ENCODE results near the gene SET.

The SET gene

DNA sequence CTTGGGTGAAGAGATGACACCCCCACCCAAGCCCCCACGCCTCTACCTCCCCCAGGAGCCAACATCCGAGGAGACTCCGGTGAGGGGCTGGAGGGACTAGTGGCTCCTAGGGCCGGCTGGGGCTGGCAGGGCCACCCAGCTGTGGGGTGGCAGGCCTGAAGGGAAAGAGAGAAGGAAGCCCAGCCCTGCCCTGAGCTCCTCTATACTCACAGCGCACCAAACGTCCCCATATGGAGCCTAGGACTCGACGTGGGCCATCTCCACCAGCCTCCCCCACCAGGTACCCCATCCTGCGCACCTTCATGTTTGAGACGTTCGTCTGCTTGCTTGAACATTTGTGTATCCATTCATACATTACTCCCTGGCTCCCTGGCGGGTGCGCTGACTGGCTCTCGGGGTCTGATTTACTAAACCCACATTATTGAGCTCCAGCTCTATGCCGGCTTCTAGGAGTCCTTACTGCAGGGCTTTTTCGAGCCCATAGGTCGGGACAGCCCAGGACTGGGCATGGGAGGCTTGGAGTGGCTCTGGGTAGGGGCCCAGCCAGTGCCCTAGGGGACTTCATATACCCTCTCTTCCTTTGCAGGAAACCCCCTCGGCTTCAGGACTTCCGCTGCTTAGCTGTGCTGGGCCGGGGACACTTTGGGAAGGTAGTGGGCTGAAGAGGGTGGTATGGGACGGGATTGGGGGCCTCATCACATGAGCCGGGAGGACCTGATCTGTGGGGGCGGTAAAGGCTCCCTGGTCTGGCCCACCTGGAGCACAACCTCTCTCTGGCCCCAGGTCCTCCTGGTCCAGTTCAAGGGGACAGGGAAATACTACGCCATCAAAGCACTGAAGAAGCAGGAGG lies 25.8 kb downstream of the SET start:
- H3K4me1 ChIP-seq (ENCODE audit: low read length) = no peaks in the 10 kb centered on the region
- H3K36me3 ChIP-seq (replicated peaks; ENCODE audit: low read depth, low read length) = peaks cover 4% of the 10 kb centered on the region
- no peaks in the 10 kb centered on the region for H4K20me1 ChIP-seq (ENCODE audit: insufficient read depth, low read length)
- H3K4me2 ChIP-seq (ENCODE audit: low read length) = no peak overlapping the region
- no peak overlapping the region for H2AFZ ChIP-seq (ENCODE audit: low read depth, low read length)
- no peaks in the 10 kb centered on the region for H3K9me3 ChIP-seq (ENCODE audit: insufficient read depth, low read length)
- H3K79me2 ChIP-seq (ENCODE audit: low read length) = no peaks in the 10 kb centered on the region
- H3K4me3 ChIP-seq (ENCODE audit: low read length) = no peak overlapping the region
- H3K27me3 ChIP-seq (ENCODE audit: low read depth, low read length) = no peaks in the 10 kb centered on the region
- H3K27ac ChIP-seq (ENCODE audit: low read length) = no peak overlapping the region
- no peak for TF ChIP-seq EZH2phosphoT487 (IDR thresholded peaks at IDR 0.05; ENCODE audit: low read depth)
- TF ChIP-seq, protein P1, sequence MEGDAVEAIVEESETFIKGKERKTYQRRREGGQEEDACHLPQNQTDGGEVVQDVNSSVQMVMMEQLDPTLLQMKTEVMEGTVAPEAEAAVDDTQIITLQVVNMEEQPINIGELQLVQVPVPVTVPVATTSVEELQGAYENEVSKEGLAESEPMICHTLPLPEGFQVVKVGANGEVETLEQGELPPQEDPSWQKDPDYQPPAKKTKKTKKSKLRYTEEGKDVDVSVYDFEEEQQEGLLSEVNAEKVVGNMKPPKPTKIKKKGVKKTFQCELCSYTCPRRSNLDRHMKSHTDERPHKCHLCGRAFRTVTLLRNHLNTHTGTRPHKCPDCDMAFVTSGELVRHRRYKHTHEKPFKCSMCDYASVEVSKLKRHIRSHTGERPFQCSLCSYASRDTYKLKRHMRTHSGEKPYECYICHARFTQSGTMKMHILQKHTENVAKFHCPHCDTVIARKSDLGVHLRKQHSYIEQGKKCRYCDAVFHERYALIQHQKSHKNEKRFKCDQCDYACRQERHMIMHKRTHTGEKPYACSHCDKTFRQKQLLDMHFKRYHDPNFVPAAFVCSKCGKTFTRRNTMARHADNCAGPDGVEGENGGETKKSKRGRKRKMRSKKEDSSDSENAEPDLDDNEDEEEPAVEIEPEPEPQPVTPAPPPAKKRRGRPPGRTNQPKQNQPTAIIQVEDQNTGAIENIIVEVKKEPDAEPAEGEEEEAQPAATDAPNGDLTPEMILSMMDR (IDR thresholded peaks at IDR 0.05; ENCODE audit: low read depth, low read length) = no peak
- H3K9ac ChIP-seq (ENCODE audit: low read length) = no peak overlapping the region

DNA sequence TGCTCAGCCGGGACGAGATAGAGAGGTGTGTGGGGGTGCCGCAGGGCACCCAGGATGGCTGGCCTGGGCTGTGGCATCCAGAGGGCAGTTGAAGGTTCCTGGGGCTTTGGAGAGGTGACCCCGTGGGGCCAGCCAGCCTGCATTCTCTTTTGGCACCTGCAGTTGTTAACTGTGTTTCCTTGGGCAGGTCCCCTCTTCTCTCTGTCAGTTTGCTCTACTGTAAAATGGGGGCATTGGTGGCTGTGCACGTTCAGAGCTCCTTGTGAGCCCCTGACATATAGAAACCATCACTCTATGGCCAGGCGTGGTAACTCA lies 26.4 kb downstream of the SET start:
- no peaks in the 10 kb centered on the region for H3K27me3 ChIP-seq (ENCODE audit: low read depth, low read length)

DNA sequence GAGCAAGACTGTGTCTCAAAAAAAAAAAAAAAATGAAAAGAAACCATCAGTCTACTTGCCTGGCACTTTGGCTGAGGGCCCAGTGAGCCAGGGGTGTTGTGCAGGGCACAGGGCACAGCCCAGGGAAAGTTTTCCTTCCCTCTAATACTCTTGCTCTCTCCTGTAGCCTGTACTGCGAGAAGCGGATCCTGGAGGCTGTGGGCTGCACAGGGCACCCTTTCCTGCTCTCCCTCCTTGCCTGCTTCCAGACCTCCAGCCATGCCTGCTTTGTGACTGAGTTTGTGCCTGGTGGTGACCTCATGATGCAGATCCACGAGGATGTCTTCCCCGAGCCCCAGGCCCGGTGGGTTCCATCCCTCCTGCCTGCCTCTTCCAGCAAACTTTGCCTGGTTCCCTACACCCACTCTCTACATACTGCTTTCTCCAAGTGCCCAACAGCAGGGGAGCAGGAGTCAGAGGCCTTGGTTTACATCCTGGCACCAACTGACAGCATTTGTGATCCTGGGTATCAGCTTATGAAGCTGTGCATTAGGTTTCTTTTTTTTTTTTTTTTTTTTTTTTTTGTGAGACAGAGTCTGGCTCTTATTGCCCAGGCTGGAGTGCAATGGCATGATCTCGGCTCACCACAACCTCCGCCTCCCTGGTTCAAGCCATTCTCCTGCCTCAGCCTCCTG lies 27.7 kb downstream of the SET start:
- Histone ChIP-seq H2AFZ (ENCODE audit: low read depth, low read length) (no peak overlapping the region), H3K4me2 (ENCODE audit: low read length) (no peak overlapping the region), H3K27ac (ENCODE audit: low read length) (no peak overlapping the region), H3K4me1 (ENCODE audit: low read length) (no peaks in the 10 kb centered on the region), H3K9me3 (ENCODE audit: insufficient read depth, low read length) (no peaks in the 10 kb centered on the region), H3K79me2 (ENCODE audit: low read length) (no peaks in the 10 kb centered on the region), H3K27me3 (ENCODE audit: low read depth, low read length) (no peaks in the 10 kb centered on the region), H3K4me3 (ENCODE audit: low read length) (no peak overlapping the region), H3K9ac (ENCODE audit: low read length) (no peak overlapping the region), H4K20me1 (ENCODE audit: insufficient read depth, low read length) (no peaks in the 10 kb centered on the region), H3K36me3 (replicated peaks; ENCODE audit: low read depth, low read length) (peaks cover 7% of the 10 kb centered on the region)
- TF ChIP-seq EZH2phosphoT487 (IDR thresholded peaks at IDR 0.05; ENCODE audit: low read depth) = no peak
- TF ChIP-seq, protein P1 (IDR thresholded peaks at IDR 0.05; ENCODE audit: low read depth, low read length) = no peak

More for the DNA sequence above, 26.4 kb downstream of the SET start:
- Histone ChIP-seq H4K20me1 (ENCODE audit: insufficient read depth, low read length) (no peaks in the 10 kb centered on the region), H3K4me2 (ENCODE audit: low read length) (no peak overlapping the region), H3K9ac (ENCODE audit: low read length) (no peak overlapping the region), H3K79me2 (ENCODE audit: low read length) (no peaks in the 10 kb centered on the region), H3K4me3 (ENCODE audit: low read length) (no peak overlapping the region), H3K27ac (ENCODE audit: low read length) (no peak overlapping the region), H3K9me3 (ENCODE audit: insufficient read depth, low read length) (no peaks in the 10 kb centered on the region), H3K4me1 (ENCODE audit: low read length) (no peaks in the 10 kb centered on the region), H2AFZ (ENCODE audit: low read depth, low read length) (no peak overlapping the region), H3K36me3 (replicated peaks; ENCODE audit: low read depth, low read length) (peaks cover 5% of the 10 kb centered on the region)
- TF ChIP-seq, protein P1 (IDR thresholded peaks at IDR 0.05; ENCODE audit: low read depth, low read length) = no peak
- TF ChIP-seq EZH2phosphoT487 (IDR thresholded peaks at IDR 0.05; ENCODE audit: low read depth) = no peak

DNA sequence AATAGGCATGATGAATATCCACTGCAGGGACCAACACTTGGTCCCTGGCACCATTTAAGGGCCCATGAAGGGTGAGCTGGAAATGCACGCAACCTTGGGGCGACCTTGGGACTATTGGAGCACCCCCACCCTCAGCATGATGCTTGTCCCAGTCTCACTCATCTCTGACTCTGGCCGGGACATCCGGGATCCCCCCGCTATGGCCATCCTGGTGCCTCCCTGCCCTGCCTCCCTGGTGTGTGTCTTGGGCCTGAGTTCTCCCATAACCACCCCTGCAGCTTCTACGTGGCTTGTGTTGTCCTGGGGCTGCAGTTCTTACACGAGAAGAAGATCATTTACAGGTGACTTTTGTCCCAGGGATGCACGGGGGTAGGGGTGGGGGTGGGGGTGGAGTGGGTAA lies 29.0 kb downstream of the SET start:
- Histone ChIP-seq H3K9me3 (ENCODE audit: insufficient read depth, low read length) (no peaks in the 10 kb centered on the region), H3K36me3 (replicated peaks; ENCODE audit: low read depth, low read length) (peaks cover 3% of the 10 kb centered on the region), H4K20me1 (ENCODE audit: insufficient read depth, low read length) (no peaks in the 10 kb centered on the region)

More for the DNA sequence above, 29.0 kb downstream of the SET start:
- TF ChIP-seq, protein P1 (IDR thresholded peaks at IDR 0.05; ENCODE audit: low read depth, low read length) = no peak
- no peak for TF ChIP-seq EZH2phosphoT487 (IDR thresholded peaks at IDR 0.05; ENCODE audit: low read depth)
- Histone ChIP-seq H3K4me2 (ENCODE audit: low read length) (no peak overlapping the region), H3K27me3 (ENCODE audit: low read depth, low read length) (no peaks in the 10 kb centered on the region), H2AFZ (ENCODE audit: low read depth, low read length) (no peak overlapping the region), H3K4me3 (ENCODE audit: low read length) (no peak overlapping the region), H3K79me2 (ENCODE audit: low read length) (peaks cover 3% of the 10 kb centered on the region), H3K27ac (ENCODE audit: low read length) (no peak overlapping the region), H3K4me1 (ENCODE audit: low read length) (peaks cover 6% of the 10 kb centered on the region), H3K9ac (ENCODE audit: low read length) (no peak overlapping the region)

Data from OCI-LY3 (cell line).